DND-41 (cell line): ENCODE measurements around the gene QARS1.

Experiments
- CTCF ChIP-seq: IDR thresholded peaks from 2 replicates; pipeline ENCODE4 v1.5.1; 2012; ENCODE audit warnings: borderline replicate concordance, low read length, moderate library complexity, mild to moderate bottlenecking; ENCODE audit not compliant: poor library complexity, severe bottlenecking; ENCODE audit errors: extremely low read depth
- EZH2 ChIP-seq: IDR thresholded peaks from 3 replicates; pipeline ENCODE4 v1.6.1; 2012; ENCODE audit warnings: borderline replicate concordance, low read depth, mild to moderate bottlenecking, moderate library complexity, low read length, inconsistent platforms; ENCODE audit not compliant: severe bottlenecking

DNA sequence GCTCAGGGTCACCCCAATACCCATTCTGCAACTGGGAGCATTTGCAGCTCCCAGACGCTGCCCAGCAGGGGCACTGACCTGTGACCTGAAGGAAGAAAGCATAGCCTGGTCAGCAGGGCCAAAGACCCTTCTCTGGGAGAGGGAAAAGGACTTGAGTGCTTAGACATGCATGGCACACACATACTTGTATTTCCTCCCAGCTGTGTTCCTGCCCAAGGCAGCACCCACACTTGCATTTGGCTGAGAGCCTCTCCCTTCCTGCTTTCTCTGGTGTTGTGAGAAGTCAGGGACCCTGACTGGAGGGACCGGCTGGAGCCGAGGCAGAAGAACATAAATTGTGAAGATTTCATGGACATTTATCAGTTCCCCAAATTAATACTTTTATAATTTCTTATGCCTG is 35.5 kb upstream of the QARS1 start:
- TF ChIP-seq CTCF (no peak), EZH2 (no peak)
